ENCODE data around the gene KLF4. TPM values are rescaled to one million over a fixed set of nuclear protein-coding genes. Genes with fewer than 3 reads are reported as not detected.

The KLF4 gene
- total RNA-seq, 4 donors from 2014 or later, result 304 to 861 (median 407) TPM

DNA sequence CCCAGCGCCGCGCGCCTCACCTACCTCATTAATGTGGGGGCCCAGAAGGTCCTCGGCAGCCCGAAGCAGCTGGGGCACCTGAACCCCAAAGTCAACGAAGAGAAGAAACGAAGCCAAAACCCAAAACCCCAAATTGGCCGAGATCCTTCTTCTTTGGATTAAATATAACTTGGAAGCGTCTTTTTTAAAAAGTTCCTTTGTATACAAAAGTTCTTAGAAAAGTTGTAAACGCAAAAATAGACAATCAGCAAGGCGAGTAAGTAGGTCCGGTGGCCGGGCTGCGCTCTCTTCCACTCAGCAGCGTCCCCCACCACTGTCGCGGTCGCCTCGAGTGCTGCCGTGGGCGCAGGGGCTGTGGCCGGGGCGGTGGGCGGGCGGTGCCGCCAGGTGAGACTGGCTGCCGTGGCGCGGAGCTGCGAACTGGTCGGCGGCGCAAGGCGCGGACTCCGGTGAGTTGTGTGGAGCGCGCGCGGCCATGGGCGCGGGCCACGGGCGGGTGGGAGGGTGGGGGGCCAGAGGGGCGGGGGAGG is 360 bp downstream of the KLF4 start:
- DNase-seq, result peak; percentile 31
- H3K27me3 ChIP-seq, result no peaks in the 10 kb centered on the region
- peak overlapping the region; percentile 59 to 85 (median 80) for H3K4me3 ChIP-seq
- intact Hi-C loops (cut with DNase I; ENCODE audit: low total_unique reads), result loop anchor here (5.0 to 10.0 kb wide), 2 partner anchors 263 to 656 kb away; no protein-coding TSS in a partner anchor
- peak overlapping the region; percentile 92 to 93 (median 92) for H3K27ac ChIP-seq
- in situ Hi-C loops (cut with MboI; ENCODE audit: low pct_ligation_motif_present in 1 of 4, low pct_unique_long_range_greater_than_20kb in 1 of 4, low sequenced_read_pairs in 3 of 4), result loop anchor here in 1 of 4 donors (25.0 kb wide), 2 partner anchors 248 to 773 kb away; no protein-coding TSS in a partner anchor
- peaks cover 0 to 19% (median 9%) of the 10 kb centered on the region in 4 donors for H3K36me3 ChIP-seq
- 0 to 2% methylated on average over 2 to 31 of the region's 46 CpGs for WGBS, 2 donors (ENCODE audit: low coverage in 1 of 2)
- TF ChIP-seq POLR2A (IDR thresholded peaks at IDR 0.05), result no peak
- H3K4me1 ChIP-seq, result peaks cover 0 to 28% (median 11%) of the 10 kb centered on the region in 4 donors
- no peaks in the 10 kb centered on the region for H3K9me3 ChIP-seq

DNA sequence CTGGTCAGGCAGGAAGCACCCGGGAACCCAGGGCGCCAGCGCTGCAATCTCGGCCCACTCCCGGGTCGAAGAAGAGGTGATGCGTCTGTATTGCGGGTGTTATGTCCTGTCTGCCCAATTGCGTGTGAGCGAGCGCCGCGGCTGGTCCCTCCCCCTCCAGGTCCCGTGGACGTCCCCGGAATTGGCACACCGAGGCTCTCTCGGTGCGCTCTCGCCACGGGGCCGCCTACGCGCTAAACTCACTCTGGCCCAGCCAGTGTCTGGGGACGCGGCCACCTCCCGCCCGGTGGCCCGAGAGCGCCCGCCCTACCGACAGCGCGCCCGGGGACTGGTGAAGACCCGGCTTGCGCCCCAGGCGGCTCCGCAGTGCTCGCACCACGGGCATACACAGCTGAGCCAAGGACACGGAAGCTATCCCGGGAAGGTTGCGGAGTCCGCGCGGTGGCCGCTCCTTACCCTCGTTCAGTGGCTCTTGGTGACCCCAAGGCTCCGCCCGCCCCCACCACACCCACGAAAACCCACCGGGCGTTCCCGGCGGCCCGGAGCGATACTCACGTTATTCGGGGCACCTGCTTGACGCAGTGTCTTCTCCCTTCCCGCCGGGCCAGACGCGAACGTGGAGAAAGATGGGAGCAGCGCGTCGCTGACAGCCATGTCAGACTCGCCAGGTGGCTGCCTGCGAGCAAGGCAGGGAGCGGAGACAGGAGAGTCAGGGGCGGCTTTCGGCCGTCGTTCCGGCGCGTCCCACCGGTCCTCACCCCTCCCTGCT is 1.0 kb downstream of the KLF4 start:
- Histone ChIP-seq H3K4me3 (peak overlapping the region; percentile 59 to 85 (median 80)), H3K27me3 (no peaks in the 10 kb centered on the region), H3K36me3 (peaks cover 0 to 19% (median 9%) of the 10 kb centered on the region in 4 donors), H3K27ac (peak overlapping the region; percentile 92 to 93 (median 92)), H3K9me3 (no peaks in the 10 kb centered on the region), H3K4me1 (peaks cover 0 to 29% (median 11%) of the 10 kb centered on the region in 4 donors)
- in situ Hi-C loops (cut with MboI; ENCODE audit: low pct_ligation_motif_present in 1 of 4, low pct_unique_long_range_greater_than_20kb in 1 of 4, low sequenced_read_pairs in 3 of 4), result loop anchor here in 1 of 4 donors (25.0 kb wide), 2 partner anchors 249 to 774 kb away; no protein-coding TSS in a partner anchor
- TF ChIP-seq POLR2A (IDR thresholded peaks at IDR 0.05), result peak; percentile 89
- TF ChIP-seq EP300 (IDR thresholded peaks at IDR 0.05; ENCODE audit: low read depth), result no peak
- TF ChIP-seq, protein P1, sequence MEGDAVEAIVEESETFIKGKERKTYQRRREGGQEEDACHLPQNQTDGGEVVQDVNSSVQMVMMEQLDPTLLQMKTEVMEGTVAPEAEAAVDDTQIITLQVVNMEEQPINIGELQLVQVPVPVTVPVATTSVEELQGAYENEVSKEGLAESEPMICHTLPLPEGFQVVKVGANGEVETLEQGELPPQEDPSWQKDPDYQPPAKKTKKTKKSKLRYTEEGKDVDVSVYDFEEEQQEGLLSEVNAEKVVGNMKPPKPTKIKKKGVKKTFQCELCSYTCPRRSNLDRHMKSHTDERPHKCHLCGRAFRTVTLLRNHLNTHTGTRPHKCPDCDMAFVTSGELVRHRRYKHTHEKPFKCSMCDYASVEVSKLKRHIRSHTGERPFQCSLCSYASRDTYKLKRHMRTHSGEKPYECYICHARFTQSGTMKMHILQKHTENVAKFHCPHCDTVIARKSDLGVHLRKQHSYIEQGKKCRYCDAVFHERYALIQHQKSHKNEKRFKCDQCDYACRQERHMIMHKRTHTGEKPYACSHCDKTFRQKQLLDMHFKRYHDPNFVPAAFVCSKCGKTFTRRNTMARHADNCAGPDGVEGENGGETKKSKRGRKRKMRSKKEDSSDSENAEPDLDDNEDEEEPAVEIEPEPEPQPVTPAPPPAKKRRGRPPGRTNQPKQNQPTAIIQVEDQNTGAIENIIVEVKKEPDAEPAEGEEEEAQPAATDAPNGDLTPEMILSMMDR (IDR thresholded peaks at IDR 0.05), result no peak
- peak; percentile 81 to 89 (median 84) for TF ChIP-seq POLR2AphosphoS5 (IDR thresholded peaks at IDR 0.05)
- 2% methylated on average over 55 of the region's 80 CpGs; no CpG with 5 or more reads in 1 of the 2 donors for WGBS, 2 donors (ENCODE audit: low coverage in 1 of 2)
- peak; percentile 81 for DNase-seq
- intact Hi-C loops (cut with DNase I; ENCODE audit: low total_unique reads), result loop anchor here (5.0 to 10.0 kb wide), 2 partner anchors 264 to 656 kb away; no protein-coding TSS in a partner anchor

DNA sequence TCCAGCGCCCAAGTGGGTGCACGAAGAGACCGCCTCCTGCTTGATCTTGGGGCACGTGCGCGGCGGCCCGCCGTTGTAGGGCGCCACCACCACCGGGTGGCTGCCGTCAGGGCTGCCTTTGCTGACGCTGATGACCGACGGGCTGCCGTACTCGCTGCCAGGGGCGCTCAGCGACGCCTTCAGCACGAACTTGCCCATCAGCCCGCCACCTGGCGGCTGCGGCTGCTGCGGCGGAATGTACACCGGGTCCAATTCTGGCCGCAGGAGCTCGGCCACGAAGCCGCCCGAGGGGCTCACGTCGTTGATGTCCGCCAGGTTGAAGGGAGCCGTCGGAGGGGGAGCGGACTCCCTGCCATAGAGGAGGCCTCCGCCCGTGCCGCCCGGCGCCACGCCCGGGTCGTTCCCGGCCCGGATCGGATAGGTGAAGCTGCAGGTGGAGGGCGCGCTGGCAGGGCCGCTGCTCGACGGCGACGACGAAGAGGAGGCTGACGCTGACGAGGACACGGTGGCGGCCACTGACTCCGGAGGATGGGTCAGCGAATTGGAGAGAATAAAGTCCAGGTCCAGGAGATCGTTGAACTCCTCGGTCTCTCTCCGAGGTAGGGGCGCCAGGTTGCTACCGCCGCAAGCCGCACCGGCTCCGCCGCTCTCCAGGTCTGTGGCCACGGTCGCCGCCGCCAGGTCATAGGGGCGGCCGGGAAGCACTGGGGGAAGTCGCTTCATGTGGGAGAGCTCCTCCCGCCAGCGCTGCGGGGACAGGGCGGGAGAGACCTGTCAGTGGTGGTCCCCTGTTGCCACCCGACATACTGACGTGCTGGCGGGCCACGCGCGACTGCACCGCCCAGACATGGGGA is 1.8 kb downstream of the KLF4 start:
- no peak for TF ChIP-seq EP300 (IDR thresholded peaks at IDR 0.05; ENCODE audit: low read depth)
- TF ChIP-seq POLR2AphosphoS5 (IDR thresholded peaks at IDR 0.05), result peak; percentile 37 to 57 (median 41)
- TF ChIP-seq POLR2A (IDR thresholded peaks at IDR 0.05), result no peak
- TF ChIP-seq, protein P1 (IDR thresholded peaks at IDR 0.05), result peak; percentile 36 to 76 (median 54)
- Histone ChIP-seq H3K36me3 (peaks cover 0 to 19% (median 9%) of the 10 kb centered on the region in 4 donors), H3K27ac (peak overlapping the region; percentile 92 to 93 (median 92)), H3K27me3 (no peaks in the 10 kb centered on the region), H3K9me3 (no peaks in the 10 kb centered on the region), H3K4me3 (peak overlapping the region; percentile 59 to 85 (median 80)), H3K4me1 (peaks cover 0 to 32% (median 11%) of the 10 kb centered on the region in 4 donors)
- peak; percentile 73 for DNase-seq
- in situ Hi-C loops (cut with MboI; ENCODE audit: low pct_ligation_motif_present in 1 of 4, low pct_unique_long_range_greater_than_20kb in 1 of 4, low sequenced_read_pairs in 3 of 4) (loop anchor here in 1 of 4 donors (25.0 kb wide), 2 partner anchors 250 to 775 kb away; no protein-coding TSS in a partner anchor), intact Hi-C loops (cut with DNase I; ENCODE audit: low total_unique reads) (loop anchor here (5.0 to 10.0 kb wide), 2 partner anchors 265 to 657 kb away; no protein-coding TSS in a partner anchor)
- 7% methylated on average over 69 of the region's 91 CpGs; no CpG with 5 or more reads in 1 of the 2 donors for WGBS, 2 donors (ENCODE audit: low coverage in 1 of 2)
